Esophagus muscularis mucosa (tissue), 4 donors: ENCODE data around the gene KATNAL2. TPM values are rescaled to one million over a fixed set of nuclear protein-coding genes. Genes with fewer than 3 reads are reported as not detected.

Experiments used
- DNase-seq: peaks from one replicate; pipeline ENCODE4 v3.0.0-alpha.2; 2017; ENCODE audit errors: extremely low spot score
- H3K27ac ChIP-seq, 4 donors: fragments of 200-600 bp; sonication (generic); replicated peaks in 1 of 4; 1 replicate in 3 of 4; 2 replicates in 1 of 4; pipeline ENCODE4 v1.5.1; 2016 to 2019; ENCODE audit warnings: mild to moderate bottlenecking in 1 of 4
- H3K27me3 ChIP-seq, 4 donors: fragments of 200-600 bp; sonication (generic); one replicate each; pipeline versions ENCODE4 v1.5.1 to v1.6.0; 2016 to 2019
- H3K36me3 ChIP-seq, 4 donors: fragments of 200-600 bp; sonication (generic); one replicate each; pipeline ENCODE4 v1.5.1; 2016 to 2019
- H3K4me1 ChIP-seq, 4 donors: fragments of 200-600 bp; sonication (generic); one replicate each; pipeline ENCODE4 v1.5.1; 2016 to 2019
- H3K4me3 ChIP-seq, 4 donors: fragments of 200-600 bp; sonication (generic); 1 replicate in 2 of 4; 2 replicates in 2 of 4; pipeline ENCODE4 v1.5.1; 2016 to 2019; ENCODE audit warnings: mild to moderate bottlenecking in 4 of 4, moderate library complexity in 1 of 4
- H3K9me3 ChIP-seq, 4 donors: fragments of 200-600 bp; sonication (generic); 1 replicate in 3 of 4; 2 replicates in 1 of 4; pipeline ENCODE4 v1.5.1; 2016 to 2019
- EP300 ChIP-seq: sonication (generic); formaldehyde crosslinking; IDR thresholded peaks from one replicate; pipeline ENCODE4 v1.6.1; 2017; ENCODE audit warnings: antibody characterized with exemption
- POLR2A ChIP-seq: fragments of 450-650 bp; IDR thresholded peaks from one replicate; pipeline ENCODE4 v1.6.1; 2017; ENCODE audit warnings: antibody characterized with exemption, moderate library complexity, mild to moderate bottlenecking, low read depth
- POLR2AphosphoS5 ChIP-seq, 2 donors: sonication (generic); formaldehyde crosslinking; IDR thresholded peaks; one replicate each; pipeline ENCODE4 v1.6.1; 2017; ENCODE audit warnings: antibody characterized with exemption in 2 of 2
- WGBS: methylation state at CpG from one replicate; pipeline ENCODE4 v1.1.5; 2018; 5-methylcytosine and 5-hydroxymethylcytosine counted together
- intact Hi-C: fragments of 100-400 bp; cut with DNase I; formaldehyde crosslinking; loops from one replicate; pipeline ENCODE4 v1.15.1; 2023
- total RNA-seq, 4 donors: library from RNA; depleted of rRNA; stranded (reverse); fragments of >200 nt; gene quantifications; one replicate each; pipeline versions ENCODE4 v1.1.0 to v1.2.1, GENCODE V29; 2016
- TF ChIP-seq, protein P1 (sequence below), 3 experiments: fragments of 200-600 bp in 2 of 3; fragments of 450-650 bp in 1 of 3; sonication (generic) in 2 of 3; IDR thresholded peaks; one replicate each; pipeline ENCODE4 v1.5.1; 2017 to 2019; ENCODE audit warnings: antibody characterized with exemption in 3 of 3, mild to moderate bottlenecking in 2 of 3, moderate library complexity in 1 of 3

The KATNAL2 gene
- total RNA-seq, 4 donors from 2014 or later = 0.50 to 5.0 (median 4.3) TPM

DNA sequence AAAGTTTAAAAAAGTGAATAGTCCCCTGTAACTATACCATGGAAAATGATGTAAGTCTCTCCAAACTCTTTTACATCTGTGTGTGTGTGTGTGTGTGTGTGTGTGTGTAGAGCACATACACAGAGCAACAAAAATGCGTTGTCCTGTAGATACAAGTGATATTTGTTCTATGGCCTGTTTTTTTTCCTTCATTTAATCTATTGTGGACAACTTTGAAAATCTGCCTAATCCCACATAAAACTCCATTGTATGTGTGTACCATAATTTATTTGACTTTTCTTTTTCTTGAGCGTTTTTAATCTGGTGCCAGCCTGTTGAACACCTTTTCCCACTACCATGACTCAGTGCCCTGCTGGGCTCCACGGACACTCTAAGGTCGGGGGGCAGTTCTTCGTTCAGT lies 170.3 kb downstream of the KATNAL2 start:
- no peaks in the 10 kb centered on the region for H3K36me3 ChIP-seq
- H3K27ac ChIP-seq = no peak overlapping the region
- H3K4me3 ChIP-seq = no peak overlapping the region
- no peaks in the 10 kb centered on the region for H3K9me3 ChIP-seq
- no peak for TF ChIP-seq POLR2A
- no peak for TF ChIP-seq EP300
- TF ChIP-seq POLR2AphosphoS5 (IDR thresholded peaks at IDR 0.05) = no peak
- TF ChIP-seq, protein P1, sequence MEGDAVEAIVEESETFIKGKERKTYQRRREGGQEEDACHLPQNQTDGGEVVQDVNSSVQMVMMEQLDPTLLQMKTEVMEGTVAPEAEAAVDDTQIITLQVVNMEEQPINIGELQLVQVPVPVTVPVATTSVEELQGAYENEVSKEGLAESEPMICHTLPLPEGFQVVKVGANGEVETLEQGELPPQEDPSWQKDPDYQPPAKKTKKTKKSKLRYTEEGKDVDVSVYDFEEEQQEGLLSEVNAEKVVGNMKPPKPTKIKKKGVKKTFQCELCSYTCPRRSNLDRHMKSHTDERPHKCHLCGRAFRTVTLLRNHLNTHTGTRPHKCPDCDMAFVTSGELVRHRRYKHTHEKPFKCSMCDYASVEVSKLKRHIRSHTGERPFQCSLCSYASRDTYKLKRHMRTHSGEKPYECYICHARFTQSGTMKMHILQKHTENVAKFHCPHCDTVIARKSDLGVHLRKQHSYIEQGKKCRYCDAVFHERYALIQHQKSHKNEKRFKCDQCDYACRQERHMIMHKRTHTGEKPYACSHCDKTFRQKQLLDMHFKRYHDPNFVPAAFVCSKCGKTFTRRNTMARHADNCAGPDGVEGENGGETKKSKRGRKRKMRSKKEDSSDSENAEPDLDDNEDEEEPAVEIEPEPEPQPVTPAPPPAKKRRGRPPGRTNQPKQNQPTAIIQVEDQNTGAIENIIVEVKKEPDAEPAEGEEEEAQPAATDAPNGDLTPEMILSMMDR (IDR thresholded peaks at IDR 0.05) = no peak
- 90% methylated on average over 5 of the region's 5 CpGs for WGBS
- intact Hi-C loops = no loop called here
- no peaks in the 10 kb centered on the region for H3K27me3 ChIP-seq
- no peak for DNase-seq
- H3K4me1 ChIP-seq = no peaks in the 10 kb centered on the region

DNA sequence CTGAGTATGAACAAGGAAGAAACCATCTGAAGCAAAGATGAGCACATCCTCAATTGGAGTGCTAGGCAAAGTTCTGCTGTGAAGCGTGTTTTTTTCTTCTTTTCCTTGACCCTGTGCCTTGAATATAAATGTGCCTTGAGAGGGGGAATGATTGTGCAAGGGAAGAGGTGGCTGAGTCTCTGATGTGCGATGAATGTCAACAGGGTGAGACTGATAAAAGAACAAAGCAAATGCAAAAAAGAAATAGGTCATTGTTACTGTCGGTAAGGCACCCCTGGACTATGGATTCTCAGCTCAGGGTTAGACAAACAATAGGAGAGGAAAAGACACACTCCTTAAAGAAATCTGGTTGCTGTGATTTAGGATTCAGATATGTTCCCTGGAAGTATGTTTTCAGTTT lies 178.4 kb downstream of the KATNAL2 start:
- no peak for TF ChIP-seq POLR2A
- TF ChIP-seq, protein P1 (IDR thresholded peaks at IDR 0.05) = no peak
- TF ChIP-seq POLR2AphosphoS5 (IDR thresholded peaks at IDR 0.05) = no peak
- no peak for TF ChIP-seq EP300
- intact Hi-C loops = no loop called here
- WGBS = 88% methylated on average over 3 of the region's 3 CpGs

GRCh38 chr18:47100212-47100831 lies 182.9 kb downstream of the KATNAL2 start:
- intact Hi-C loops = loop anchor here (2.0 kb wide), 2 partner anchors 102 to 648 kb away; no protein-coding TSS in a partner anchor
- Histone ChIP-seq H3K27me3 (no peaks in the 10 kb centered on the region), H3K27ac (no peak overlapping the region), H3K4me1 (peaks cover 0 to 8% (median 1%) of the 10 kb centered on the region in 4 donors), H3K4me3 (no peak overlapping the region), H3K9me3 (no peaks in the 10 kb centered on the region), H3K36me3 (peaks cover 0 to 18% (median 11%) of the 10 kb centered on the region in 4 donors)
- no peak for DNase-seq
- 27% methylated on average over 9 of the region's 12 CpGs for WGBS
- no peak for TF ChIP-seq POLR2A
- TF ChIP-seq, protein P1 (IDR thresholded peaks at IDR 0.05) = peak; percentile 70 to 76 (median 71)
- no peak for TF ChIP-seq POLR2AphosphoS5 (IDR thresholded peaks at IDR 0.05)
- no peak for TF ChIP-seq EP300

More for the DNA sequence above, 178.4 kb downstream of the KATNAL2 start:
- no peaks in the 10 kb centered on the region for H3K36me3 ChIP-seq
- no peak overlapping the region for H3K27ac ChIP-seq
- peaks cover 0 to 8% (median 1%) of the 10 kb centered on the region in 4 donors for H3K4me1 ChIP-seq
- no peaks in the 10 kb centered on the region for H3K27me3 ChIP-seq
- H3K4me3 ChIP-seq = no peak overlapping the region
- DNase-seq = no peak
- no peaks in the 10 kb centered on the region for H3K9me3 ChIP-seq

DNA sequence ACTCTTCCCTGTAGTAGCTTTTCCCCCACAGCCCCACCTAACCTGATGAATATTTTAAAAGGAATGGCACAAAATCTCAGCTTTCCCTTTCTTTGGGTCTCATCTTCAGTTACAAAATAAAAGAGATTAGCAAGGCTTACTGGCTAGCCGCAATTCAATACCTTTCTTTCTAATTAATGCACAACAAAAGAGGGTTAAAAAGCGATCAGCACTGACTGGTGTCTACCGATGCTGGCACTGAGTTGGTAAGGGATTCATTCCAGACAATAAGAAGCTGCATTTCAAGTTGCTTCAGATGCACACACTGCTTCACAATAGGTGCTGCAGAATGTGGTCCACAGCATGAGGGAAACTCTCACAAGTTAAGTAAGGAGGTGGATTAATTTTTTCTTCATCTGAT lies 191.0 kb downstream of the KATNAL2 start:
- 80% methylated on average over 3 of the region's 3 CpGs for WGBS
- DNase-seq = no peak
- TF ChIP-seq, protein P1 (IDR thresholded peaks at IDR 0.05) = no peak
- TF ChIP-seq EP300 (no peak), POLR2A (no peak), POLR2AphosphoS5 (IDR thresholded peaks at IDR 0.05) (no peak)
- Histone ChIP-seq H3K9me3 (no peaks in the 10 kb centered on the region), H3K4me3 (no peak overlapping the region), H3K27ac (no peak overlapping the region), H3K4me1 (no peaks in the 10 kb centered on the region), H3K36me3 (peaks cover 8 to 91% (median 66%) of the 10 kb centered on the region in 4 donors), H3K27me3 (no peaks in the 10 kb centered on the region)
- intact Hi-C loops = no loop called here
